GM10266 (cell line): ENCODE measurements around the gene ANTXR1.

Source experiments
- DNase-seq: peaks from one replicate; pipeline ENCODE4 v3.0.0; 2012; ENCODE audit errors: extremely low spot score
- TF ChIP-seq, protein P1 (sequence below): IDR thresholded peaks from 2 replicates; pipeline ENCODE4 v1.5.1; 2012; ENCODE audit warnings: mild to moderate bottlenecking, low read depth; ENCODE audit not compliant: control insufficient read depth, insufficient read depth; ENCODE audit errors: missing control alignments

The ANTXR1 gene

GRCh38 chr2:69168144-69168813, 155.3 kb downstream of the ANTXR1 start:
- DNase-seq: no peak
- TF ChIP-seq, protein P1, sequence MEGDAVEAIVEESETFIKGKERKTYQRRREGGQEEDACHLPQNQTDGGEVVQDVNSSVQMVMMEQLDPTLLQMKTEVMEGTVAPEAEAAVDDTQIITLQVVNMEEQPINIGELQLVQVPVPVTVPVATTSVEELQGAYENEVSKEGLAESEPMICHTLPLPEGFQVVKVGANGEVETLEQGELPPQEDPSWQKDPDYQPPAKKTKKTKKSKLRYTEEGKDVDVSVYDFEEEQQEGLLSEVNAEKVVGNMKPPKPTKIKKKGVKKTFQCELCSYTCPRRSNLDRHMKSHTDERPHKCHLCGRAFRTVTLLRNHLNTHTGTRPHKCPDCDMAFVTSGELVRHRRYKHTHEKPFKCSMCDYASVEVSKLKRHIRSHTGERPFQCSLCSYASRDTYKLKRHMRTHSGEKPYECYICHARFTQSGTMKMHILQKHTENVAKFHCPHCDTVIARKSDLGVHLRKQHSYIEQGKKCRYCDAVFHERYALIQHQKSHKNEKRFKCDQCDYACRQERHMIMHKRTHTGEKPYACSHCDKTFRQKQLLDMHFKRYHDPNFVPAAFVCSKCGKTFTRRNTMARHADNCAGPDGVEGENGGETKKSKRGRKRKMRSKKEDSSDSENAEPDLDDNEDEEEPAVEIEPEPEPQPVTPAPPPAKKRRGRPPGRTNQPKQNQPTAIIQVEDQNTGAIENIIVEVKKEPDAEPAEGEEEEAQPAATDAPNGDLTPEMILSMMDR: no peak

- TF ChIP-seq, protein P1: no peak
- DNase-seq: no peak
Measured at GRCh38 chr2:69168950-69169654, 156.1 kb downstream of the ANTXR1 start.

GRCh38 chr2:69169655-69170389, 156.8 kb downstream of the ANTXR1 start:
- DNase-seq: no peak
- TF ChIP-seq, protein P1: no peak

GRCh38 chr2:69170661-69171060, 157.7 kb downstream of the ANTXR1 start:
- TF ChIP-seq, protein P1: no peak
- no peak for DNase-seq

- TF ChIP-seq, protein P1: no peak
- no peak for DNase-seq
Measured at GRCh38 chr2:69171116-69171896, 158.3 kb downstream of the ANTXR1 start.

DNA sequence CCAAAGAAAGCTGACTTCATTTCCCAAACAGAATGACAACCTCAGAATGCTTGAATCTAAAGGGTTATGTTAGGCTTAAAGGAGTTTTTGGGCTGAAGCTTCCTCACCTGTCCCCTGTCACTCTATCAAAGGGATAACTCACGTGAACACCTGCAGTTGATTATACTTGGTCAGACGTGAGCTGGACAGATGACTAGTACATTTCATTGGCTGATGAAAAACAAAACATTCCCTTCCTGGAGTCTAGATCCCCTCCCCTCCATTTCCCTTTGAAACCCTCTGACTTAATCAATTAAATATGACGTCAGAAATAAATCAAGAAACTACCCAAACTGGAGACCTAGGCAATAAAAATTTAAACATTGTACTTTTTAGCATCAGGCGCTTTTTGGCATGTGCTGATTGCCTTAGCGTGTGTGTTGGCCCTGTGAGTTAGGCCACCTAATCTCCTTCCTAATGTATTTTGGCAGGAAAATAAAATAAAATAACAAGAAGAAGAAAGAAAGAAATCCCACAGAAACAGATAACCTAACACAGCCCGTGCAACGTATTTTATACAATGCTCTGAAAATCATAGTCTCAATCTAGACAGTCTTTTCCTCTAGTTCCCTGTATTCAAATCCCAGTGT, 159.0 kb downstream of the ANTXR1 start:
- TF ChIP-seq, protein P1: no peak
- no peak for DNase-seq
